Measurements from ENCODE around the gene BLOC1S2. TPM values are rescaled to one million over a fixed set of nuclear protein-coding genes. Genes with fewer than 3 reads are reported as not detected.
A peak's percentile ranks its signal among the peaks of the same experiment; 100 is the strongest.

BLOC1S2 gene
- 42.1 and 48.4 TPM in 2 replicates for total RNA-seq

DNA sequence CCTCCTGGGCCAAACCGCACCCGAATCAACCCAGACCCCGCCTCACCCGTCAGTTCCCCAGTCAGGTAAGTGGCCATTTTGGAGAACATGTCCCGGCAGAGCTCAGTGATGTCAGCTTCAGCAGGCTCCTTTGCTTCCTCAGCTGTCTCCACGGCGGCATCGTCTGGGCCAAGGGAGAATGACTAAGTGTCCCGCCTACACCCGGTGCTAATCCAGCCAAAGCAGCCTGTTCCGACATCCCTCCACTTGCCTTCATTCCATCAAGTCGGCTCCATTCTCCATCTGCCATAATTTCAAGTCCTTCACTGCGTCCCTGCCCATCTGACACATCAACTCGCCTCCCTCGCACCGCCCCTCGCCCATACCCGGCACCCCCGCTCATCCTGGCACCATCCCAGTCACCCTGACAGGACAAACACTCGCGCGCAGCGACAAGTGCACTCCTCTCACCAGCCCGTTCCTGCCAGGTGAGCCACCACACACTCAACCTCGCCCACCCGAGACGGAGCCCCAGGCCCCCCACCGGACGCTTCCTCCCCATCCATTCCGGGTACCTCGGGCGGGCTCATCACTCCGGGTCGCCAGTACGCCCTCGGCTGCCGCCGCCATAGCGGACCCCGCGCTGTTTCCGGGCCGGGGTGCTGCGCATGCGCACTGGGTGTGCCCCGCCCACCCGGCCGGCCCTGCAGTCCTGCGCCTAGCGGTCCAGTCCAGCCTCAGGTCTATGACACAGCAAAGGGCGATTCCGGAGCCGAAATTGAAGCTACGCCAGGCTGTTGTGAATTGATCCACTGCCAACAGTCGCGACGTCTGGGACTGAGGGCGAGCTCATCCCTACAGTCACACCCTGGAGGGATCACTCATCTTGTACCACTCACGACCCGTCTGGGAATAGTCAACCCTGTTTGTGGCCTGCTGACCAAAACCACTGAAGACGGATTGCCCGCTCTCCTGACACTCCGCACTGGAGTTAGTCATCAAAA is at the start of gene BLOC1S2:
Gene BLOC1S2, minus strand, starts transcription at position 630 of the 983 bp plus-strand sequence. Its CDS starts 21 bp downstream, at position 609.

DNA sequence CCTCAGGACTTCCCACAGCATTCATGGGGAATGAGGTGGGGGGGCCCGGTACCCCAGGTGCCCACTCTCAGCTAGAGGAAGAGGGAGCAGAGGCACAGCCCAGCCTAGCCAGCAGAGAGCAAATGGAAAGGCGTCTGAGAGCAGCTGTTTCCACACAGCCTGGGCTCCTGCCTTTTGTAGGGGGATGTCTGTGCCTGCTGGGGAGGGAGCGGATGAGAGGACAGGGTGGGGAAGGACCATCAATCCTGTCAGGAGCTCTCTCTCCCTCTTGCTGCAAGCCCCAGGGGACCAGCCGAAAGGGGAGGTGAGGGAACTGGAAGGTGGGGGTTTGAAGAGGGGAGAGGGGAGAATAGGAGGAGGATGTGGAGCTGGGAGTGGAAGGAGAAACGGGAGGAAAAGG is 43.6 kb upstream of the BLOC1S2 start, which contains the start of gene PKD2L1:
Gene PKD2L1, minus strand, starts transcription at position 150 of the 400 bp plus-strand sequence. Its CDS starts 125 bp downstream, at position 25.

GRCh38 chr10:100267239-100268104 is 19.0 kb downstream of the BLOC1S2 start, which contains the start of gene CWF19L1:
CWF19L1 (minus strand) TSS chr10:100267638; CDS start chr10:100267593, 45 bp downstream.

Small RNA genes within 50 kb of the gene (small RNA-seq; reads per million reads assigned to genes)
- not detected for gene RNU6-422P
- gene SNORA12 = 200 reads per million, percentile 99 among the genes with 10 or more reads in this experiment

Other genes starting within 250 kb of the BLOC1S2 start
- not detected in 2 replicates for gene CPN1, start 204.8 kb downstream of the BLOC1S2 start, total RNA-seq
- 31.4 and 39.9 TPM in 2 replicates for gene ERLIN1, start 100.7 kb downstream of the BLOC1S2 start, total RNA-seq
- gene CHUK, start 57.1 kb downstream of the BLOC1S2 start, total RNA-seq = 19.3 and 26.3 TPM in 2 replicates
- 37.4 and 37.6 TPM in 2 replicates for gene CWF19L1, start 19.0 kb downstream of the BLOC1S2 start, total RNA-seq
- gene PKD2L1, start 43.5 kb upstream of the BLOC1S2 start, total RNA-seq = not detected in 2 replicates
- 70.2 and 157 TPM in 2 replicates for gene SCD, start 60.6 kb upstream of the BLOC1S2 start, total RNA-seq
- gene WNT8B, start 176.3 kb upstream of the BLOC1S2 start, total RNA-seq = not detected in 2 replicates
- gene SEC31B, start 233.2 kb upstream of the BLOC1S2 start, total RNA-seq = 3.8 and 5.2 TPM in 2 replicates
- 121 and 148 TPM in 2 replicates for gene NDUFB8, start 243.2 kb upstream of the BLOC1S2 start, total RNA-seq
- gene HIF1AN, start 249.3 kb upstream of the BLOC1S2 start, total RNA-seq = 8.8 and 9.7 TPM in 2 replicates

All from vein endothelial cell (primary cell).